A673 (cell line): ENCODE data around the gene TAAR9.

Experiments
- EZH2 ChIP-seq: fragments of 200-600 bp; sonication (generic); IDR thresholded peaks from 2 replicates; pipeline ENCODE4 v1.6.1; 2017; ENCODE audit warnings: borderline replicate concordance, low read depth, mild to moderate bottlenecking, mixed read lengths, antibody characterized with exemption, low read length; ENCODE audit not compliant: poor library complexity, severe bottlenecking
- TF ChIP-seq, protein P1 (sequence below): fragments of 300-800, 200-600 bp; sonication (generic); conservative IDR thresholded peaks from 2 replicates; pipeline ENCODE4 v1.5.1; 2017; ENCODE audit warnings: low read depth, mild to moderate bottlenecking, antibody characterized with exemption, low read length, moderate library complexity, mixed read lengths

DNA sequence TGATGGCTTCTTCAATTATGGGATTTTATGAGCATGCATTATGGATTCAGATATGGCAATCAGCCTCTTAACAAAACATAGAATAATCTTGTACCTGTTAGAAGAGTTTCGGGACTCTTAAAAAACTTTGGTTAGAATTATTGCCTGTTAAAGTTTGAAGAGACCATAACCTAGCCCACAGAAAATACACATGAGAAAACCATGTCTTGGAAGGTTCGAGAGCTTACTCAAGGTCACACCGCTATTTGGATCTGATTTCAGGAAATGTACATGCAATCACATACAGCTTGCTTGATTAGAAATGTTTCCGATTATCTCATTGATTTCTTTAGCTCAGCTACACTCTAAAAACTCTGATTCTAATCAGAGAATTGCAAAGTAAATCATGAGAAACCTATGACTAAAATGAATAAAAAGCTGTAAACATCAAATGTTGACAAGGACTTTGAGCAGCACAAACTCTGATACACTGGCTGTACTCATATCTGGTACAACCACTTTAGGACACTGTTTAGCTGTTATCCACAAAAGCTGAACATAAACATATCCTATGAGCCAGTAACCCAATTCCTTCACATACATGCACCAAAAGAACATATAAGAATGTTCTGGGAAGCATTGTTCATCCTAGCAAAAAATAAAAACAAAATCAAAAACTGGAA is 41.4 kb upstream of the TAAR9 start:
- TF ChIP-seq, protein P1, sequence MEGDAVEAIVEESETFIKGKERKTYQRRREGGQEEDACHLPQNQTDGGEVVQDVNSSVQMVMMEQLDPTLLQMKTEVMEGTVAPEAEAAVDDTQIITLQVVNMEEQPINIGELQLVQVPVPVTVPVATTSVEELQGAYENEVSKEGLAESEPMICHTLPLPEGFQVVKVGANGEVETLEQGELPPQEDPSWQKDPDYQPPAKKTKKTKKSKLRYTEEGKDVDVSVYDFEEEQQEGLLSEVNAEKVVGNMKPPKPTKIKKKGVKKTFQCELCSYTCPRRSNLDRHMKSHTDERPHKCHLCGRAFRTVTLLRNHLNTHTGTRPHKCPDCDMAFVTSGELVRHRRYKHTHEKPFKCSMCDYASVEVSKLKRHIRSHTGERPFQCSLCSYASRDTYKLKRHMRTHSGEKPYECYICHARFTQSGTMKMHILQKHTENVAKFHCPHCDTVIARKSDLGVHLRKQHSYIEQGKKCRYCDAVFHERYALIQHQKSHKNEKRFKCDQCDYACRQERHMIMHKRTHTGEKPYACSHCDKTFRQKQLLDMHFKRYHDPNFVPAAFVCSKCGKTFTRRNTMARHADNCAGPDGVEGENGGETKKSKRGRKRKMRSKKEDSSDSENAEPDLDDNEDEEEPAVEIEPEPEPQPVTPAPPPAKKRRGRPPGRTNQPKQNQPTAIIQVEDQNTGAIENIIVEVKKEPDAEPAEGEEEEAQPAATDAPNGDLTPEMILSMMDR, result no peak
- no peak for TF ChIP-seq EZH2
